Skeletal muscle satellite cell (primary cell): Measurements from ENCODE around the gene TAL2.

Experiments used
- H3K27me3 ChIP-seq: 2 replicates; pipeline ENCODE4 v1.7.0; 2013; ENCODE audit warnings: low read length; ENCODE audit not compliant: control insufficient read depth, insufficient read depth
- H3K36me3 ChIP-seq: 2 replicates; pipeline ENCODE4 v1.7.0; 2013; ENCODE audit warnings: mild to moderate bottlenecking, control low read depth, low read length; ENCODE audit not compliant: insufficient read depth
- H3K4me1 ChIP-seq: 2 replicates; pipeline ENCODE4 v1.7.0; 2013; ENCODE audit warnings: low read length; ENCODE audit not compliant: control insufficient read depth, insufficient read depth
- H3K4me2 ChIP-seq: 2 replicates; pipeline ENCODE4 v1.7.0; 2013; ENCODE audit warnings: mild to moderate bottlenecking, low read length
- H3K4me3 ChIP-seq: 2 replicates; pipeline ENCODE4 v1.7.0; 2013; ENCODE audit warnings: low read length
- H3K9ac ChIP-seq: 2 replicates; pipeline ENCODE4 v1.7.0; 2013; ENCODE audit warnings: mild to moderate bottlenecking, low read depth, low read length, moderate library complexity
- H3K9me3 ChIP-seq: replicated peaks from 2 replicates; pipeline ENCODE4 v1.7.0; 2013; ENCODE audit warnings: mild to moderate bottlenecking, control low read depth, low read length

The TAL2 gene

GRCh38 chr9:105712297-105712696 lies 50.0 kb downstream of the TAL2 start:
- Histone ChIP-seq H3K4me3 (no peak overlapping the region), H3K36me3 (no peaks in the 10 kb centered on the region), H3K27me3 (no peaks in the 10 kb centered on the region), H3K9ac (no peak overlapping the region), H3K9me3 (no peaks in the 10 kb centered on the region), H3K4me2 (no peak overlapping the region), H3K4me1 (no peaks in the 10 kb centered on the region)
